ENCODE measurements around the gene FUCA1. TPM values are rescaled to one million over a fixed set of nuclear protein-coding genes. Genes with fewer than 3 reads are reported as not detected.

FUCA1 gene
- total and polyA plus RNA-seq, 2 donors (not counting 3 experiments of a cell fraction or from before 2014, with no cell fraction given): 4.9 to 5.6 TPM

DNA sequence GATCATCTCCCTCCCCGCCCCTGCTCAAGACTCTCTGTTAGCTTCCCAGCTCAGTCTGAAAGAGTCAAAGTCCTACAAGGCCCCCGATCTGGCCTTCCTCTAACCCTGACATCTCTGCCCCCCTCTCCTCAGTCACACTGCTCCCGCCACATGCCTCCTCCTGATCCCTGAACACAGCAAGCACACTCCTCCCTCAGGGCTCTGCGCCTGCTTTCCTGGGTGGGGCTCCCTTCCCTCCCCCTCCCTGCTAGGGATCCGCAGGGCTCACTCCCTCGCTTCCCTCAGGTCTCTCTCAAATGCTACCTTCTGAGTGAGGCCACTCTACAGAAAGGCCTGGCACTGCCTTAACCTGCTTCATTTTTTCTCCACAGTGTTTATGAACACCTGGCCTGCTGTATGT is 61.8 kb downstream of the FUCA1 start:
- no peaks in the 10 kb centered on the region for H4K20me1 ChIP-seq (replicated peaks; ENCODE audit: control insufficient read depth, extremely low read depth, insufficient read depth, low read length)
- no peak overlapping the region for H3K4me2 ChIP-seq (ENCODE audit: insufficient read depth, low read length)
- TF ChIP-seq FOS (IDR thresholded peaks at IDR 0.05; ENCODE audit: borderline replicate concordance, insufficient read depth, low read length): no peak
- TF ChIP-seq GATA2 (IDR thresholded peaks at IDR 0.05; ENCODE audit: insufficient read depth, insufficient read length, low read depth, low read length): no peak
- TF ChIP-seq MYC (IDR thresholded peaks at IDR 0.05; ENCODE audit: low read depth, low read length): no peak
- TF ChIP-seq, protein P1, sequence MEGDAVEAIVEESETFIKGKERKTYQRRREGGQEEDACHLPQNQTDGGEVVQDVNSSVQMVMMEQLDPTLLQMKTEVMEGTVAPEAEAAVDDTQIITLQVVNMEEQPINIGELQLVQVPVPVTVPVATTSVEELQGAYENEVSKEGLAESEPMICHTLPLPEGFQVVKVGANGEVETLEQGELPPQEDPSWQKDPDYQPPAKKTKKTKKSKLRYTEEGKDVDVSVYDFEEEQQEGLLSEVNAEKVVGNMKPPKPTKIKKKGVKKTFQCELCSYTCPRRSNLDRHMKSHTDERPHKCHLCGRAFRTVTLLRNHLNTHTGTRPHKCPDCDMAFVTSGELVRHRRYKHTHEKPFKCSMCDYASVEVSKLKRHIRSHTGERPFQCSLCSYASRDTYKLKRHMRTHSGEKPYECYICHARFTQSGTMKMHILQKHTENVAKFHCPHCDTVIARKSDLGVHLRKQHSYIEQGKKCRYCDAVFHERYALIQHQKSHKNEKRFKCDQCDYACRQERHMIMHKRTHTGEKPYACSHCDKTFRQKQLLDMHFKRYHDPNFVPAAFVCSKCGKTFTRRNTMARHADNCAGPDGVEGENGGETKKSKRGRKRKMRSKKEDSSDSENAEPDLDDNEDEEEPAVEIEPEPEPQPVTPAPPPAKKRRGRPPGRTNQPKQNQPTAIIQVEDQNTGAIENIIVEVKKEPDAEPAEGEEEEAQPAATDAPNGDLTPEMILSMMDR (IDR thresholded peaks at IDR 0.05; ENCODE audit: extremely low read depth in 1 of 2, insufficient read depth in 1 of 2, low read depth in 1 of 2, low read length in 2 of 2): no peak
- no peak for TF ChIP-seq JUN (IDR thresholded peaks at IDR 0.05; ENCODE audit: borderline replicate concordance, insufficient read depth, insufficient read length, low read depth)
- no peak for TF ChIP-seq EZH2 (IDR thresholded peaks at IDR 0.05; ENCODE audit: borderline replicate concordance, low read depth, low read length, severe bottlenecking)
- no peak for TF ChIP-seq POLR2AphosphoS5 (IDR thresholded peaks at IDR 0.05; ENCODE audit: insufficient read depth, low read depth, low read length)
- TF ChIP-seq POLR2A (IDR thresholded peaks at IDR 0.05; ENCODE audit: low read depth, low read length): no peak
- TF ChIP-seq, protein P2, sequence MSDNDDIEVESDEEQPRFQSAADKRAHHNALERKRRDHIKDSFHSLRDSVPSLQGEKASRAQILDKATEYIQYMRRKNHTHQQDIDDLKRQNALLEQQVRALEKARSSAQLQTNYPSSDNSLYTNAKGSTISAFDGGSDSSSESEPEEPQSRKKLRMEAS (IDR thresholded peaks at IDR 0.05; ENCODE audit: insufficient read depth, insufficient read length): no peak
- H3K9me3 ChIP-seq (replicated peaks; ENCODE audit: control insufficient read depth, insufficient read depth, low read length): no peaks in the 10 kb centered on the region
- no peaks in the 10 kb centered on the region for H3K79me2 ChIP-seq (ENCODE audit: control insufficient read depth, insufficient read depth, low read length)
- no peak overlapping the region for H3K9ac ChIP-seq (replicated peaks; ENCODE audit: extremely low read depth, insufficient read depth, low read length)
- H3K27ac ChIP-seq (ENCODE audit: insufficient read depth, low read depth, low read length): no peak overlapping the region
- ChIA-PET POLR2A (no interaction called here), CTCF (interaction anchor here (1.5 to 1.6 kb wide), 2 partner anchors 34 to 110 kb away, joined by 3 to 8 read pairs; no protein-coding TSS in a partner anchor)
- H3K36me3 ChIP-seq (ENCODE audit: control insufficient read depth in 2 of 2, extremely low read depth in 1 of 2, insufficient read depth in 2 of 2, low read length in 2 of 2): peaks cover 0 to 2% of the 10 kb centered on the region in 2 experiments
- DNase-seq (ENCODE audit: low read depth, low spot score): no peak
- no peak overlapping the region for H2AFZ ChIP-seq (ENCODE audit: low read depth, low read length)
- intact Hi-C loops (cut with micrococcal nuclease): loop anchor here (5.0 kb wide), 1 partner anchor 221 kb away; no protein-coding TSS in a partner anchor
- no TSS peak for BruUV-seq (replicated peaks)
- H3K27me3 ChIP-seq (ENCODE audit: control insufficient read depth in 2 of 2, insufficient read depth in 2 of 2, low read length in 2 of 2): no peaks in the 10 kb centered on the region
- FAIRE-seq: no peak
- dilution Hi-C loops (cut with MboI; ENCODE audit: extremely low pct_ligation_motif_present, low sequenced_read_pairs): no loop called here
- no peaks in the 10 kb centered on the region for H3K9me1 ChIP-seq (replicated peaks; ENCODE audit: control insufficient read depth, extremely low read depth, insufficient read depth, low read length)
- H3K4me3 ChIP-seq (replicated peaks in 1 of 3; ENCODE audit: insufficient read depth in 1 of 3, low read depth in 1 of 3, low read length in 3 of 3): no peak overlapping the region
- peaks cover 2% of the 10 kb centered on the region for H3K4me1 ChIP-seq (ENCODE audit: control insufficient read depth, extremely low read depth, insufficient read depth, low read length)
